Measurements from ENCODE around the gene ERI3. TPM values are rescaled to one million over a fixed set of nuclear protein-coding genes. Genes with fewer than 3 reads are reported as not detected.

ERI3 gene
- total and polyA plus RNA-seq, 10 of the 15 experiments (the other 5 are each of a cell fraction or from before 2014, with no cell fraction given): 20.6 to 90.4 (median 41.2) TPM

- BruUV-seq (replicated peaks): no TSS peak
- in situ Hi-C loops (cut with MboI) (no loop called here), intact Hi-C loops (cut with micrococcal nuclease; ENCODE audit: unreplicated experiment) (no loop called here)
- ChIA-PET POLR2A (interaction anchor here (1.2 kb wide), 1 partner anchor 15 kb away, joined by 3 read pairs; no protein-coding TSS in a partner anchor), RAD21 (ENCODE audit: unreplicated experiment) (no interaction called here), CTCF (no interaction called here), SMC1A (ENCODE audit: uncharacterized antibody, unreplicated experiment) (no interaction called here)
- DNase-seq (ENCODE audit: low read depth, low spot score) (no peak), FAIRE-seq (no peak), ATAC-seq (no peak)
- H4K20me1 ChIP-seq (ENCODE audit: control insufficient read depth, insufficient read depth): no peaks in the 10 kb centered on the region
- no peaks in the 10 kb centered on the region for H3K9me3 ChIP-seq (replicated peaks; ENCODE audit: control insufficient read depth, insufficient read depth, low read length)
- no peak overlapping the region for H3K4me2 ChIP-seq (ENCODE audit: control insufficient read depth, insufficient read depth)
- H3K27ac ChIP-seq (ENCODE audit: control insufficient read depth, insufficient read depth): no peak overlapping the region
- TF ChIP-seq TARDBP (IDR thresholded peaks at IDR 0.05; ENCODE audit: borderline replicate concordance) (no peak), HDAC6 (IDR thresholded peaks at IDR 0.05; ENCODE audit: unreplicated experiment) (no peak)
- H3K4me3 ChIP-seq: no peak overlapping the region
- 82% methylated on average over 7 of the region's 7 CpGs for WGBS (ENCODE audit: insufficient coverage, insufficient replicate concordance, low lambda C conversion rate, missing lambda C conversion rate)
- no peaks in the 10 kb centered on the region for H3K27me3 ChIP-seq (replicated peaks in 1 of 2; ENCODE audit: control insufficient read depth in 2 of 2, insufficient read depth in 2 of 2, low read length in 1 of 2)
- H3K36me3 ChIP-seq (ENCODE audit: control insufficient read depth in 2 of 2, insufficient read depth in 2 of 2, low read length in 1 of 2): no peaks in the 10 kb centered on the region; a peak in 1 of 4 replicates
- no peaks in the 10 kb centered on the region for H3K79me2 ChIP-seq (ENCODE audit: control insufficient read depth, insufficient read depth, low read length)
- no peak overlapping the region for H3K9ac ChIP-seq (ENCODE audit: control insufficient read depth, insufficient read depth, low read length)
- no peaks in the 10 kb centered on the region for H3K4me1 ChIP-seq (ENCODE audit: control insufficient read depth, insufficient read depth, low read length)
- H2AFZ ChIP-seq (ENCODE audit: control insufficient read depth, low read depth, low read length): no peak overlapping the region
Measured at GRCh38 chr1:44249543-44249942, 105.5 kb downstream of the ERI3 start.

GRCh38 chr1:44246806-44247205, 108.3 kb downstream of the ERI3 start:
- H3K4me1 ChIP-seq (ENCODE audit: control insufficient read depth, insufficient read depth, low read length): no peaks in the 10 kb centered on the region
- no peak overlapping the region for H3K4me3 ChIP-seq
- FAIRE-seq (no peak), ATAC-seq (no peak), DNase-seq (ENCODE audit: low read depth, low spot score) (no peak)
- POLR2A ChIA-PET: no interaction called here
- SMC1A ChIA-PET (ENCODE audit: uncharacterized antibody, unreplicated experiment): interaction anchor here (1.1 kb wide), 1 partner anchor 21 kb away, joined by 3 read pairs; no protein-coding TSS in a partner anchor
- H3K79me2 ChIP-seq (ENCODE audit: control insufficient read depth, insufficient read depth, low read length): no peaks in the 10 kb centered on the region
- H3K9me3 ChIP-seq (replicated peaks; ENCODE audit: control insufficient read depth, insufficient read depth, low read length): no peaks in the 10 kb centered on the region
- no peak overlapping the region for H2AFZ ChIP-seq (ENCODE audit: control insufficient read depth, low read depth, low read length)
- in situ Hi-C loops (cut with MboI): no loop called here
- no peak for TF ChIP-seq PBX3 (IDR thresholded peaks at IDR 0.05; ENCODE audit: insufficient replicate concordance, low read depth, low read length)
- RAD21 ChIA-PET (ENCODE audit: unreplicated experiment): no interaction called here
- no peak overlapping the region for H3K4me2 ChIP-seq (ENCODE audit: control insufficient read depth, insufficient read depth)
- H3K27ac ChIP-seq (ENCODE audit: control insufficient read depth, insufficient read depth): no peak overlapping the region
- CTCF ChIA-PET: interaction anchor here (1.3 kb wide), 1 partner anchor 69 kb away, joined by 3 read pairs; no protein-coding TSS in a partner anchor
- H3K9ac ChIP-seq (ENCODE audit: control insufficient read depth, insufficient read depth, low read length): no peak overlapping the region
- H3K27me3 ChIP-seq (replicated peaks in 1 of 2; ENCODE audit: control insufficient read depth in 2 of 2, insufficient read depth in 2 of 2, low read length in 1 of 2): no peaks in the 10 kb centered on the region
- intact Hi-C loops (cut with micrococcal nuclease; ENCODE audit: unreplicated experiment): no loop called here
- peaks cover 0 to 1% of the 10 kb centered on the region in 2 experiments; a peak in 2 of 4 replicates for H3K36me3 ChIP-seq (ENCODE audit: control insufficient read depth in 2 of 2, insufficient read depth in 2 of 2, low read length in 1 of 2)
- H4K20me1 ChIP-seq (ENCODE audit: control insufficient read depth, insufficient read depth): no peaks in the 10 kb centered on the region
- 100% methylated on average over 2 of the region's 2 CpGs for WGBS (ENCODE audit: insufficient coverage, insufficient replicate concordance, low lambda C conversion rate, missing lambda C conversion rate)
- no TSS peak for BruUV-seq (replicated peaks)

All from GM12878 (cell line).